Esophagus muscularis mucosa (tissue), 3 donors: ENCODE measurements around the gene FGF14.

ENCODE experiments used
- POLR2A ChIP-seq: fragments of 450-650 bp; IDR thresholded peaks from one replicate; pipeline ENCODE4 v1.6.1; 2017; ENCODE audit warnings: antibody characterized with exemption, moderate library complexity, mild to moderate bottlenecking, low read depth
- TF ChIP-seq, protein P1 (sequence below), 3 experiments: fragments of 200-600 bp in 2 of 3; fragments of 450-650 bp in 1 of 3; sonication (generic) in 2 of 3; IDR thresholded peaks; one replicate each; pipeline ENCODE4 v1.5.1; 2017 to 2019; ENCODE audit warnings: antibody characterized with exemption in 3 of 3, mild to moderate bottlenecking in 2 of 3, moderate library complexity in 1 of 3

GRCh38 chr13:102347490-102347889 lies 54.4 kb downstream of the FGF14 start:
- no peak for TF ChIP-seq POLR2A
- TF ChIP-seq, protein P1, sequence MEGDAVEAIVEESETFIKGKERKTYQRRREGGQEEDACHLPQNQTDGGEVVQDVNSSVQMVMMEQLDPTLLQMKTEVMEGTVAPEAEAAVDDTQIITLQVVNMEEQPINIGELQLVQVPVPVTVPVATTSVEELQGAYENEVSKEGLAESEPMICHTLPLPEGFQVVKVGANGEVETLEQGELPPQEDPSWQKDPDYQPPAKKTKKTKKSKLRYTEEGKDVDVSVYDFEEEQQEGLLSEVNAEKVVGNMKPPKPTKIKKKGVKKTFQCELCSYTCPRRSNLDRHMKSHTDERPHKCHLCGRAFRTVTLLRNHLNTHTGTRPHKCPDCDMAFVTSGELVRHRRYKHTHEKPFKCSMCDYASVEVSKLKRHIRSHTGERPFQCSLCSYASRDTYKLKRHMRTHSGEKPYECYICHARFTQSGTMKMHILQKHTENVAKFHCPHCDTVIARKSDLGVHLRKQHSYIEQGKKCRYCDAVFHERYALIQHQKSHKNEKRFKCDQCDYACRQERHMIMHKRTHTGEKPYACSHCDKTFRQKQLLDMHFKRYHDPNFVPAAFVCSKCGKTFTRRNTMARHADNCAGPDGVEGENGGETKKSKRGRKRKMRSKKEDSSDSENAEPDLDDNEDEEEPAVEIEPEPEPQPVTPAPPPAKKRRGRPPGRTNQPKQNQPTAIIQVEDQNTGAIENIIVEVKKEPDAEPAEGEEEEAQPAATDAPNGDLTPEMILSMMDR (IDR thresholded peaks at IDR 0.05), result no peak
